ENCODE results near the gene ARMC12. TPM values are rescaled to one million over a fixed set of nuclear protein-coding genes. Genes with fewer than 3 reads are reported as not detected.
"Not testable (repeated sequence)": the region's sequence is repeated elsewhere in the genome, so short reads cannot be mapped to it uniquely, and the experiment has no call there.

ARMC12 gene
- total and polyA plus RNA-seq, 4 experiments from 2014 or later, result 0.28 to 1.3 (median 0.69) TPM; not detected in 1

DNA sequence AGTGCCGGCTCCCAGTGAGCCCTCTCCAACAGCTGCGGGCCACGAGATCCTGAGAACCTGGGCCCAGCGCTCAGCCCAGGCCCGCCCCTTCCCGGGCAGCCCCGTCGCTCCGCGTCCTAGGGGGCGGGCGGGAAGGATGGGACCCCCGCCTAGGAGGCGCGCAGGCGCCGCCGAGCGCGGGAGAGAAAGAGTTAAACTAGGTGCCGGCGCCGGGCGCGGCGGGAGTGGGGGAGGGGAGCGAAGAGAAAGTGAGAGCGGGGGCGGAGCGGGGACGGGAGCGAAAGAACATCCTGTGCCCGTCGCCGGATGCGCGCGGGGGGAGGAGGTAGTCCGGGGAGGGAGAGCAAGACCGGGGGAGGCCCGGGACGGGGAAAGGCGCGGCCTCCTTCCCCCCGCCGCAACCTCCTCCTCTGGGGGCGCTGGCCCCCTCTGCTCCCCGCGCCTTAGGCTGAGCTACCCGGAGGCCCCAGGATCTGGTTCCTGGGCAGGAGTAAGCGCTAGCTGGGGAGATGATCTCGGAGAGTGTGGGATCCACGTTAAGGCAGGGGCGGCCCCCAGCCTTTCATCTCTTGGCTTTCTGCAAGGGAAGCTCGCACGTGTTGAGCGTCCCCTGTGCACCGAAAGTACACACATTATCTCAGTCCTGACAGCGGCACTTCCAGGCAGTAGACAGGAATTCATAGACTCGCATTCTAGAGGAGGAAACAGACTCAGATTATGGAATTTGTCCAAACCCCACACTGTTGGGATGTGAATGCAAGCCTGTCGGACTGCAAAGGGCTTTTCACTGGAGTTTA lies 4.9 kb upstream of the ARMC12 start:
- intact Hi-C loops (cut with micrococcal nuclease), result loop anchor here (2.0 kb wide), 1 partner anchor 263 kb away; the partner anchor contains the start of gene RPL10A
- POLR2A ChIA-PET (ENCODE audit: partially characterized antibody), result interaction anchor here (0.7 to 10.7 kb wide), 29 partner anchors 13 to 431 kb away, joined by 3 to 151 read pairs (median 5); partner anchors contain the start of genes FKBP5 and RPL10A
- Histone ChIP-seq H3K27me3 (ENCODE audit: insufficient read depth, low read length) (no peaks in the 10 kb centered on the region), H3K9me3 (ENCODE audit: control insufficient read depth in 1 of 2, low read length in 2 of 2) (no peaks in the 10 kb centered on the region), H3K4me1 (ENCODE audit: insufficient read depth, low read length) (peaks cover 89% of the 10 kb centered on the region), H3K36me3 (ENCODE audit: insufficient read depth, low read length) (no peaks in the 10 kb centered on the region), H3K27ac (ENCODE audit: low read depth, low read length) (peak overlapping the region; percentile 92), H3K4me3 (ENCODE audit: low read length in 2 of 2) (peak overlapping the region; percentile 30 to 85)
- CTCF ChIA-PET (ENCODE audit: partially characterized antibody), result interaction anchor here (0.9 to 17.0 kb wide), 13 partner anchors 45 to 210 kb away, joined by 3 to 360 read pairs (median 6); no protein-coding TSS in a partner anchor
- DNase-seq, result peak; percentile 93 to 96 (median 94)
- peaks cover 0 to 3% of the 10 kb centered on the region in 2 donors for H3K36me3 Mint-ChIP-seq
- no peaks in the 10 kb centered on the region for H3K9me3 Mint-ChIP-seq
- peak overlapping the region; percentile 87 to 99 (median 96) for H3K27ac Mint-ChIP-seq
- H3K4me3 Mint-ChIP-seq, result peak overlapping the region; percentile 83 to 93 (median 88)
- peaks cover 50 to 92% (median 73%) of the 10 kb centered on the region in 4 donors for H3K4me1 Mint-ChIP-seq
- H3K27me3 Mint-ChIP-seq, result no peaks in the 10 kb centered on the region

DNA sequence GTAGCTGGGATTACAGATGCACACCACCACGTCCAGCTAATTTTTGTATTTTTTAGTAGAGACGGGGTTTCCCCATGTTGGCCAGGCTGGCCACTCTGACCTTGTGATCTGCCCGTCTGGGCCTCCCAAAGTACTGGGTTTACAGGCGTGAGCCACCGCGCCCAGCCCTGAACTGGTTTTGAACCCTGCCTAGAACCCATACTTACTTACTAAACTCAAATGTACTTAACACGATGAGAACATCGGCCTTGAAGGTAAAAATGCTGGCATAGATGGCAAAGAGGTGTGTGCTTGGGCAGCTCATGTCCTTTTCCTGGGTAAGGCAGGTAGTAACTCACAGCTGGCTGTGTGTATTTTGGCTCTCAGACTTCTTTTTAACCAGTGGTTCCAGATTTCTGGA lies 3.2 kb upstream of the ARMC12 start:
- Histone ChIP-seq H3K9me3 (ENCODE audit: control insufficient read depth in 1 of 2, low read length in 2 of 2) (no peaks in the 10 kb centered on the region), H3K27me3 (ENCODE audit: insufficient read depth, low read length) (no peaks in the 10 kb centered on the region), H3K27ac (ENCODE audit: low read depth, low read length) (no peak overlapping the region), H3K4me1 (ENCODE audit: insufficient read depth, low read length) (peaks cover 80% of the 10 kb centered on the region), H3K4me3 (ENCODE audit: low read length in 2 of 2) (no peak overlapping the region), H3K36me3 (ENCODE audit: insufficient read depth, low read length) (no peaks in the 10 kb centered on the region)
- Mint-ChIP-seq H3K4me1 (peaks cover 48 to 85% (median 70%) of the 10 kb centered on the region in 4 donors), H3K27me3 (no peaks in the 10 kb centered on the region), H3K9me3 (no peaks in the 10 kb centered on the region), H3K4me3 (peak overlapping the region in 1 of 8 donors; percentile 39), H3K27ac (peak overlapping the region in 5 of 7 donors; percentile 4 to 99 (median 87)), H3K36me3 (peaks cover 0 to 1% of the 10 kb centered on the region in 2 donors)
- ChIA-PET POLR2A (ENCODE audit: partially characterized antibody) (interaction anchor here (0.6 to 10.7 kb wide), 11 partner anchors 16 to 211 kb away, joined by 3 to 151 read pairs (median 4); partner anchors contain the start of gene FKBP5), CTCF (ENCODE audit: partially characterized antibody) (interaction anchor here (0.8 to 17.0 kb wide), 18 partner anchors 28 to 211 kb away, joined by 3 to 360 read pairs (median 6); no protein-coding TSS in a partner anchor)
- intact Hi-C loops (cut with micrococcal nuclease), result loop anchor here (2.0 kb wide), 1 partner anchor 265 kb away; the partner anchor contains the start of gene RPL10A
- DNase-seq, result no peak

DNA sequence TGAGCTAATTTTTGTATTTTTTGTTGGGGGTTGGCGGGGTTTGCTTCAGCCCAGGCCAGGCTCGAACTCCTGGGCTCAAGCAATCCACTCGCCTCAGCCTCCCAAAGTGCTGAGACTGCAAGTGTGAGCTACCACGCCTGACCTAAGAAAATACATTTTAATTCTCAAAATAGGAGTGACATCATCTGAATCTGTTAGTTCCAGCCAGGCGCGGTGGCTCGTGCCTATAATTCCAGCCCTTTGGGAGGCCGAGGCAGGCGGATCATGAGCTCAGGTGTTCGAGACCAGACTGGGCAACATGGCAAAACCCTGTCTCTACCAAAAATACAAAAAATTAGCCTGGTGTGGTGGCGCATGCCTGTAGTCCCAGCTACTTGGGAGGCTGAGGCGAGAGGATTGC lies 2.5 kb upstream of the ARMC12 start:
- H3K27me3 ChIP-seq (ENCODE audit: insufficient read depth, low read length); H3K4me3 Mint-ChIP-seq; H3K4me3 ChIP-seq (ENCODE audit: low read length in 2 of 2); H3K27me3 Mint-ChIP-seq; H3K36me3 ChIP-seq (ENCODE audit: insufficient read depth, low read length); H3K36me3 Mint-ChIP-seq; intact Hi-C loops (cut with micrococcal nuclease); H3K27ac ChIP-seq (ENCODE audit: low read depth, low read length); H3K9me3 Mint-ChIP-seq; H3K9me3 ChIP-seq (ENCODE audit: control insufficient read depth in 1 of 2, low read length in 2 of 2); DNase-seq: not testable (repeated sequence)
- peaks cover 42 to 79% (median 64%) of the 10 kb centered on the region in 4 donors for H3K4me1 Mint-ChIP-seq
- ChIA-PET CTCF (ENCODE audit: partially characterized antibody) (interaction anchor here (0.8 to 17.0 kb wide), 16 partner anchors 29 to 212 kb away, joined by 3 to 360 read pairs (median 6); no protein-coding TSS in a partner anchor), POLR2A (ENCODE audit: partially characterized antibody) (interaction anchor here (1.0 to 10.7 kb wide), 8 partner anchors 16 to 212 kb away, joined by 3 to 151 read pairs (median 4); no protein-coding TSS in a partner anchor)
- peak overlapping the region in 2 of 7 donors; percentile 86 to 87 for H3K27ac Mint-ChIP-seq
- H3K4me1 ChIP-seq (ENCODE audit: insufficient read depth, low read length), result peaks cover 73% of the 10 kb centered on the region

DNA sequence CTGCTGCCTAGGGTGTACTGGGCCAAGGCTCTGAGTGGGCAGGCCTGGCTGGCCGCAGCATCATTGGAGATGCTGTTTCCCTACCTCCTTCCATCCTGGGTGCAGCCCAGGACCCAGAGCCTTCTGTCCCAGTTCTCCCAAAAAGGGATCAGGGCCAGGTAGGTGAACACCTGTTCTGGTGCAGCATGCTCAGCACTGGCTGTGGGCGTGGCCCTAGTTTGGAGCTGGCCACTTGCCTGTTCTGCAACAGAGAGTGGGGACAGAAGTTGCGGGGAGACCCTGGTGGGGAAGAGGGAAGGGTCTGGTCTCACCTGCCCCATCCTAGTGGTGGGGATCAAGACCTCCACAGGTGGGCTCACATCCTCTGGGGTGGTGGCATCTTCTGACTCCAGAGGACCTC lies 1.4 kb upstream of the ARMC12 start:
- POLR2A ChIA-PET (ENCODE audit: partially characterized antibody), result interaction anchor here (1.1 to 3.4 kb wide), 9 partner anchors 8 to 264 kb away, joined by 3 to 35 read pairs (median 9); no protein-coding TSS in a partner anchor
- H3K4me1 Mint-ChIP-seq, result peaks cover 34 to 67% (median 54%) of the 10 kb centered on the region in 4 donors
- H3K27ac Mint-ChIP-seq, result peak overlapping the region in 1 of 7 donors; percentile 56
- CTCF ChIA-PET (ENCODE audit: partially characterized antibody), result interaction anchor here (1.1 to 17.0 kb wide), 25 partner anchors 10 to 394 kb away, joined by 3 to 360 read pairs (median 19); no protein-coding TSS in a partner anchor
- peak overlapping the region in 1 of 8 donors; percentile 73 for H3K4me3 Mint-ChIP-seq
- Histone ChIP-seq H3K27ac (ENCODE audit: low read depth, low read length) (no peak overlapping the region), H3K27me3 (ENCODE audit: insufficient read depth, low read length) (no peaks in the 10 kb centered on the region), H3K36me3 (ENCODE audit: insufficient read depth, low read length) (no peaks in the 10 kb centered on the region), H3K4me1 (ENCODE audit: insufficient read depth, low read length) (peaks cover 62% of the 10 kb centered on the region), H3K4me3 (ENCODE audit: low read length in 2 of 2) (no peak overlapping the region), H3K9me3 (ENCODE audit: control insufficient read depth in 1 of 2, low read length in 2 of 2) (no peaks in the 10 kb centered on the region)
- H3K27me3 Mint-ChIP-seq, result no peaks in the 10 kb centered on the region
- no peak for DNase-seq
- peaks cover 0 to 1% of the 10 kb centered on the region in 2 donors for H3K36me3 Mint-ChIP-seq
- intact Hi-C loops (cut with micrococcal nuclease), result loop anchor here (5.0 kb wide), 1 partner anchor 283 kb away; the partner anchor contains the start of gene FANCE
- no peaks in the 10 kb centered on the region for H3K9me3 Mint-ChIP-seq

GRCh38 chr6:35736253-35736894 lies 458 bp upstream of the ARMC12 start:
- peak; percentile 79 to 86 (median 81) for DNase-seq
- H3K27me3 Mint-ChIP-seq, result no peaks in the 10 kb centered on the region
- Histone ChIP-seq H3K4me1 (ENCODE audit: insufficient read depth, low read length) (peaks cover 55% of the 10 kb centered on the region), H3K27me3 (ENCODE audit: insufficient read depth, low read length) (no peaks in the 10 kb centered on the region), H3K9me3 (ENCODE audit: control insufficient read depth in 1 of 2, low read length in 2 of 2) (no peaks in the 10 kb centered on the region), H3K36me3 (ENCODE audit: insufficient read depth, low read length) (no peaks in the 10 kb centered on the region), H3K4me3 (ENCODE audit: low read length in 2 of 2) (no peak overlapping the region), H3K27ac (ENCODE audit: low read depth, low read length) (no peak overlapping the region)
- peaks cover 0 to under 1% of the 10 kb centered on the region in 2 donors for H3K36me3 Mint-ChIP-seq
- intact Hi-C loops (cut with micrococcal nuclease), result loop anchor here (1.0 to 5.0 kb wide), 6 partner anchors 20 to 440 kb away; partner anchors contain the start of genes DEF6, FANCE and PPARD
- H3K27ac Mint-ChIP-seq, result peak overlapping the region; percentile 57 to 92 (median 79)
- H3K4me1 Mint-ChIP-seq, result peaks cover 30 to 58% (median 47%) of the 10 kb centered on the region in 4 donors
- no peaks in the 10 kb centered on the region for H3K9me3 Mint-ChIP-seq
- ChIA-PET POLR2A (ENCODE audit: partially characterized antibody) (interaction anchor here (0.7 to 3.4 kb wide), 15 partner anchors 9 to 415 kb away, joined by 3 to 35 read pairs (median 6); partner anchors contain the start of gene FANCE), CTCF (ENCODE audit: partially characterized antibody) (interaction anchor here (0.6 to 17.0 kb wide), 52 partner anchors 10 to 816 kb away, joined by 3 to 360 read pairs (median 6); partner anchors contain the start of gene FKBP5)
- peak overlapping the region in 6 of 8 donors; percentile 39 to 73 (median 61) for H3K4me3 Mint-ChIP-seq

GRCh38 chr6:35737413-35738211 lies 780 bp downstream of the ARMC12 start:
- peaks cover 48% of the 10 kb centered on the region for H3K4me1 ChIP-seq (ENCODE audit: insufficient read depth, low read length)
- peak overlapping the region in 6 of 8 donors; percentile 44 to 81 (median 61) for H3K4me3 Mint-ChIP-seq
- H3K27ac Mint-ChIP-seq, result peak overlapping the region; percentile 74 to 94 (median 89)
- peaks cover 26 to 52% (median 38%) of the 10 kb centered on the region in 4 donors for H3K4me1 Mint-ChIP-seq
- CTCF ChIA-PET (ENCODE audit: partially characterized antibody), result interaction anchor here (0.7 to 17.0 kb wide), 43 partner anchors 12 to 444 kb away, joined by 3 to 360 read pairs (median 8); partner anchors contain the start of genes FKBP5, PPARD and RPL10A
- POLR2A ChIA-PET (ENCODE audit: partially characterized antibody), result interaction anchor here (0.8 to 3.4 kb wide), 12 partner anchors 10 to 214 kb away, joined by 3 to 35 read pairs (median 8); no protein-coding TSS in a partner anchor
- no peaks in the 10 kb centered on the region for H3K9me3 ChIP-seq (ENCODE audit: control insufficient read depth in 1 of 2, low read length in 2 of 2)
- H3K4me3 ChIP-seq (ENCODE audit: low read length in 2 of 2), result no peak overlapping the region
- no peaks in the 10 kb centered on the region for H3K27me3 ChIP-seq (ENCODE audit: insufficient read depth, low read length)
- H3K27ac ChIP-seq (ENCODE audit: low read depth, low read length), result no peak overlapping the region
- H3K27me3 Mint-ChIP-seq, result no peaks in the 10 kb centered on the region
- H3K9me3 Mint-ChIP-seq, result no peaks in the 10 kb centered on the region
- intact Hi-C loops (cut with micrococcal nuclease), result loop anchor here (1.0 to 5.0 kb wide), 4 partner anchors 215 to 441 kb away; partner anchors contain the start of genes DEF6, FANCE and PPARD
- no peaks in the 10 kb centered on the region for H3K36me3 ChIP-seq (ENCODE audit: insufficient read depth, low read length)
- DNase-seq, result peak in 4 of 5 donors; percentile 72 to 76 (median 74)
- no peaks in the 10 kb centered on the region for H3K36me3 Mint-ChIP-seq
